K562 (cell line): ENCODE data around the gene ABCC1. TPM values are rescaled to one million over a fixed set of nuclear protein-coding genes. Genes with fewer than 3 reads are reported as not detected.
A peak's percentile ranks its signal among the peaks of the same experiment; 100 is the strongest.
"Not testable (repeated sequence)": the region's sequence is repeated elsewhere in the genome, so short reads cannot be mapped to it uniquely, and the experiment has no call there.

Experiments
- ATAC-seq: fragments of 200-7000 bp; cut with Tn5 transposase; 3 replicates; pipeline ENCODE4 v1.9.1; 2020; ENCODE audit warnings: moderate library complexity
- BruUV-seq: library from RNA; stranded (reverse); fragments of 400-500 nt; replicated peaks from 2 replicates; lab custom pipeline; 2021; lab: Mats Ljungman, UMichigan
- CTCF ChIA-PET: fragments of 300-600 bp; formaldehyde crosslinking; extraction: SDS; loops from one replicate; lab custom pipeline; 2021; ENCODE audit warnings: low intra/inter-chr PET ratio; lab: Yijun Ruan, JAX
- POLR2A ChIA-PET: fragments of 300-600, 350-650 bp; sonication (Branson Sonifier 250); formaldehyde crosslinking; extraction: SDS; loops from one replicate; lab custom pipeline; 2021; ENCODE audit warnings: antibody characterized with exemption, inconsistent platforms; lab: Yijun Ruan, JAX
- DNase-seq, 4 experiments: peaks; one replicate each; pipeline versions ENCODE4 v3.0.0 to v3.0.0-alpha.2; 2011 to 2018; ENCODE audit warnings: low spot score in 3 of 4, mixed read lengths in 3 of 4; ENCODE audit errors: extremely low read depth in 1 of 4
- FAIRE-seq: peaks from 2 replicates; lab custom pipeline; 2011; peaks lifted over from hg19 to GRCh38; lab: Jason Lieb, UNC
- H2AFZ ChIP-seq: 2 replicates; pipeline ENCODE4 v1.6.0; 2011; ENCODE audit warnings: low read depth, low read length, control low read depth, inconsistent platforms
- H3K27ac ChIP-seq: fragments of 200-600 bp; 3 replicates; pipeline ENCODE4 v1.8.0; 2011; ENCODE audit warnings: low read depth, mild to moderate bottlenecking, control low read depth, inconsistent platforms, low read length, moderate library complexity, mixed read lengths; ENCODE audit errors: extremely low read depth
- H3K27me3 ChIP-seq, 2 experiments: fragments of 300-600 bp in 1 of 2; 2 replicates in 1 of 2; 3 replicates in 1 of 2; pipeline versions ENCODE4 v1.6.0 to v1.8.0; 2011; ENCODE audit warnings: inconsistent platforms in 2 of 2, low read length in 2 of 2, mild to moderate bottlenecking in 1 of 2, mixed read lengths in 1 of 2, moderate library complexity in 1 of 2; ENCODE audit not compliant: control insufficient read depth in 2 of 2, insufficient read depth in 2 of 2
- H3K36me3 ChIP-seq: fragments of 300-600 bp; 3 replicates; pipeline ENCODE4 v1.8.0; 2011; ENCODE audit warnings: mild to moderate bottlenecking, low read length, inconsistent platforms; ENCODE audit not compliant: control insufficient read depth, insufficient read depth
- H3K4me1 ChIP-seq, 2 experiments: fragments of 200-600 bp in 1 of 2; replicated peaks in 1 of 2; 2 replicates in 1 of 2; 3 replicates in 1 of 2; pipeline versions ENCODE4 v1.5.1 to v1.8.0; 2011; ENCODE audit warnings: inconsistent platforms in 2 of 2, low read length in 2 of 2, mild to moderate bottlenecking in 1 of 2, mixed read lengths in 1 of 2, moderate library complexity in 1 of 2; ENCODE audit not compliant: control insufficient read depth in 2 of 2, insufficient read depth in 2 of 2
- H3K4me2 ChIP-seq: 2 replicates; pipeline ENCODE4 v1.6.1; 2011; ENCODE audit warnings: low read length, control low read depth, inconsistent platforms, mixed read lengths; ENCODE audit not compliant: insufficient read depth
- H3K4me3 ChIP-seq: fragments of 200-600 bp; sonication (generic), shearing (Covaris generic); 2 replicates; pipeline ENCODE4 v1.5.1; 2016; ENCODE audit warnings: control low read depth, inconsistent platforms
- H3K79me2 ChIP-seq: fragments of 200-600 bp; 3 replicates; pipeline ENCODE4 v1.8.0; 2011; ENCODE audit warnings: low read length, inconsistent platforms; ENCODE audit not compliant: control insufficient read depth, insufficient read depth
- H3K9ac ChIP-seq, 2 experiments: 2 replicates each; pipeline versions ENCODE4 v1.6.0 to v1.6.1; 2011; ENCODE audit warnings: low read depth in 2 of 2, low read length in 2 of 2, control low read depth in 1 of 2, inconsistent platforms in 1 of 2, mild to moderate bottlenecking in 1 of 2, mixed read lengths in 1 of 2; ENCODE audit not compliant: insufficient read depth in 1 of 2
- H3K9me1 ChIP-seq: one replicate; pipeline ENCODE4 v1.6.0; 2011; ENCODE audit warnings: inconsistent platforms, mild to moderate bottlenecking, low read length, moderate library complexity; ENCODE audit not compliant: control insufficient read depth, insufficient read depth
- H3K9me3 ChIP-seq: replicated peaks from 2 replicates; pipeline ENCODE4 v1.5.1; 2011; ENCODE audit warnings: low read depth, low read length, inconsistent platforms; ENCODE audit not compliant: control insufficient read depth, insufficient read depth
- H4K20me1 ChIP-seq: replicated peaks from 2 replicates; pipeline ENCODE4 v1.6.1; 2011; ENCODE audit warnings: low read length, inconsistent platforms, mixed read lengths; ENCODE audit not compliant: control insufficient read depth, insufficient read depth
- CBX1 ChIP-seq: sonication (generic); IDR thresholded peaks from 2 replicates; pipeline ENCODE4 v1.6.1; 2016; ENCODE audit warnings: antibody characterized with exemption, low read depth, mild to moderate bottlenecking
- CBX5 ChIP-seq: IDR thresholded peaks from 2 replicates; pipeline ENCODE4 v1.6.1; 2014; ENCODE audit warnings: low read depth, borderline replicate concordance
- TRIM24 ChIP-seq, 2 experiments: fragments of 450-650 bp; IDR thresholded peaks; 2 replicates each; pipeline ENCODE4 v1.6.1; 2016
- TRIM28 ChIP-seq: fragments of 450-650 bp; IDR thresholded peaks from 2 replicates; pipeline ENCODE4 v1.6.1; 2017
- ZNF280A ChIP-seq: fragments of 450-650 bp; IDR thresholded peaks from 2 replicates; pipeline ENCODE4 v1.6.1; 2018; ENCODE audit warnings: mild to moderate bottlenecking, low read depth; ENCODE audit not compliant: partially characterized antibody
- ZNF384 ChIP-seq: IDR thresholded peaks from 2 replicates; pipeline ENCODE4 v1.6.1; 2012; ENCODE audit warnings: low read depth, low read length, improper control_type of control experiment
- ZNF707 ChIP-seq: fragments of 250-450 bp; sonication (Bioruptor Pico); conservative IDR thresholded peaks from 2 replicates; pipeline ENCODE4 v1.8.0; 2022; ENCODE audit warnings: inconsistent platforms, mild to moderate bottlenecking, moderate library complexity
- WGBS: fragments of 100-300 bp; shearing (Covaris generic); methylation state at CpG from one replicate; pipeline ENCODE4 v1.1.6; 2016; ENCODE audit warnings: low coverage, mixed read lengths; ENCODE audit not compliant: insufficient coverage; ENCODE audit errors: missing lambda C conversion rate; 5-methylcytosine and 5-hydroxymethylcytosine counted together
- in situ Hi-C: fragments of 300-500 bp; cut with MboI; formaldehyde crosslinking; loops from 4 replicates; pipeline ENCODE4 v1.15.0; 2018; ENCODE audit warnings: inconsistent platforms, mixed read lengths
- intact Hi-C: fragments of 100-400 bp; cut with micrococcal nuclease; formaldehyde crosslinking; loops from 2 replicates; pipeline ENCODE4 v1.14.2; 2022
- polyA plus RNA-seq, 8 experiments: library from polyadenylated mRNA; depleted of rRNA in 4 of 8; stranded (reverse) in 5 of 8; unstranded in 3 of 8; fragments of >200 nt; fragmentation: Nextera tagmentation in 2 of 8; fragmentation: Illumina TruSeq in 1 of 8; extraction: Ambion mirVana in 2 of 8; extraction: Trizol in 1 of 8; gene quantifications; 2 replicates each; pipeline versions ENCODE4 v1.2.1 to v1.2.3, GENCODE V29; 2011 to 2014; ENCODE audit warnings: inconsistent platforms in 1 of 8, missing spikeins in 1 of 8
- total RNA-seq, 7 experiments: library from RNA; depleted of rRNA in 6 of 7; stranded (reverse); fragments of >200 nt in 6 of 7; fragmentation: Illumina TruSeq in 2 of 7; extraction: Trizol in 2 of 7; gene quantifications; 2 replicates each; pipeline versions ENCODE4 v1.2.1 to v1.2.3, GENCODE V29; 2011 to 2021; ENCODE audit warnings: low replicate concordance in 1 of 7

Gene ABCC1
- total and polyA plus RNA-seq, 9 of the 15 experiments (the other 6 are each of a cell fraction or from before 2014, with no cell fraction given), result 3.9 to 41.6 (median 10.0) TPM

- H3K27me3 ChIP-seq, H3K4me2 ChIP-seq, H3K9ac ChIP-seq, FAIRE-seq, H3K9me1 ChIP-seq, H2AFZ ChIP-seq, H3K27ac ChIP-seq, intact Hi-C loops, CTCF ChIA-PET, H3K4me1 ChIP-seq, ATAC-seq, DNase-seq, H3K4me3 ChIP-seq, BruUV-seq, in situ Hi-C loops, H4K20me1 ChIP-seq: not testable (repeated sequence)
- H3K36me3 ChIP-seq, result peaks cover 16% of the 10 kb centered on the region; the same call in 2 of the 3 replicates
- 92% methylated on average over 4 of the region's 5 CpGs for WGBS
- TF ChIP-seq CBX5 (0 out of 2 replicates have a peak, but pooled peaks have one; percentile 35), TRIM28 (peak; percentile 81), ZNF707 (CRISPR knock-in tag) (peak; percentile 98), ZNF280A (peak; percentile 83), CBX1 (0 out of 2 replicates have a peak, but pooled peaks have one; percentile 35), ZNF384 (peak; percentile 39; the same call in 1 of the 2 replicates), TRIM24 (IDR thresholded peaks at IDR 0.05) (peak in 1 of 2 experiments; percentile 56; a peak in 1 of 4 replicates)
- H3K79me2 ChIP-seq, result peaks cover 68% of the 10 kb centered on the region
- peaks cover 40% of the 10 kb centered on the region for H3K9me3 ChIP-seq
- POLR2A ChIA-PET, result interaction anchor here (0.6 kb wide), 1 partner anchor 95 kb away, joined by 3 read pairs; no protein-coding TSS in a partner anchor
These were observed 32.9 kb downstream of the ABCC1 start for GRCh38 chr16:15982194-15982915.
